BJ (cell line): ENCODE results near the gene AOPEP. TPM values are rescaled to one million over a fixed set of nuclear protein-coding genes. Genes with fewer than 3 reads are reported as not detected.

ENCODE experiments used
- CTCF ChIA-PET: fragments of 350-600 bp; formaldehyde crosslinking; extraction: SDS; loops from one replicate; lab custom pipeline; 2021; ENCODE audit warnings: antibody characterized with exemption, inconsistent platforms; lab: Yijun Ruan, JAX
- POLR2A ChIA-PET: fragments of 300-600 bp; sonication (Branson Sonifier 250); formaldehyde crosslinking; extraction: SDS; loops from one replicate; lab custom pipeline; 2021; ENCODE audit warnings: antibody characterized with exemption; lab: Charles Lee
- DNase-seq: peaks from one replicate; pipeline ENCODE4 v3.0.0-alpha.2; 2011; ENCODE audit warnings: low read depth
- H3K27me3 ChIP-seq: 2 replicates; pipeline ENCODE4 v1.6.0; 2011; ENCODE audit warnings: low read length; ENCODE audit not compliant: control insufficient read depth, insufficient read depth
- H3K36me3 ChIP-seq: 2 replicates; pipeline ENCODE4 v1.5.1; 2011; ENCODE audit warnings: low read length; ENCODE audit not compliant: control insufficient read depth, insufficient read depth
- H3K4me3 ChIP-seq: 2 replicates; pipeline ENCODE4 v1.5.1; 2011; ENCODE audit warnings: low read depth, mild to moderate bottlenecking, control low read depth, low read length
- CTCF ChIP-seq: IDR thresholded peaks from 2 replicates; pipeline ENCODE4 v1.5.1; 2011; ENCODE audit warnings: low read depth, mild to moderate bottlenecking, control low read depth, inconsistent platforms, low read length, moderate library complexity; ENCODE audit not compliant: insufficient read depth
- polyA plus RNA-seq: library from polyadenylated mRNA; depleted of rRNA; stranded (reverse); fragments of >200 nt; gene quantifications from 2 replicates; pipeline ENCODE4 v1.2.3, GENCODE V29; 2011

The AOPEP gene
- polyA plus RNA-seq, 1 experiment = 52.1 TPM

GRCh38 chr9:95087659-95088242, 361.3 kb downstream of the AOPEP start:
- no peak for DNase-seq
- POLR2A ChIA-PET = no interaction called here
- peaks cover 41% of the 10 kb centered on the region for H3K36me3 ChIP-seq

GRCh38 chr9:95088421-95089161, 362.1 kb downstream of the AOPEP start:
- ChIA-PET CTCF (interaction anchor here (1.2 to 1.9 kb wide), 3 partner anchors 12 to 39 kb away, joined by 3 to 6 read pairs (median 4); no protein-coding TSS in a partner anchor), POLR2A (no interaction called here)
- DNase-seq = no peak
- H3K4me3 ChIP-seq = no peak overlapping the region
- peaks cover 36% of the 10 kb centered on the region for H3K36me3 ChIP-seq
- no peak for TF ChIP-seq CTCF
- H3K27me3 ChIP-seq = no peaks in the 10 kb centered on the region

More at GRCh38 chr9:95087659-95088242, 361.3 kb downstream of the AOPEP start:
- TF ChIP-seq CTCF = peak; percentile 31; the same call in 1 of the 2 replicates
- Histone ChIP-seq H3K4me3 (no peak overlapping the region), H3K27me3 (no peaks in the 10 kb centered on the region)
- CTCF ChIA-PET = interaction anchor here (0.6 to 1.9 kb wide), 2 partner anchors 40 to 215 kb away, joined by 3 to 6 read pairs; no protein-coding TSS in a partner anchor

GRCh38 chr9:95089257-95090022, 362.9 kb downstream of the AOPEP start:
- Histone ChIP-seq H3K4me3 (no peak overlapping the region), H3K27me3 (no peaks in the 10 kb centered on the region), H3K36me3 (peaks cover 33% of the 10 kb centered on the region)
- TF ChIP-seq CTCF = no peak
- POLR2A ChIA-PET = no interaction called here
- DNase-seq = no peak
- CTCF ChIA-PET = interaction anchor here (0.8 to 1.9 kb wide), 4 partner anchors 9 to 38 kb away, joined by 3 to 6 read pairs (median 4); no protein-coding TSS in a partner anchor

GRCh38 chr9:95090023-95090791, 363.7 kb downstream of the AOPEP start:
- no peak for DNase-seq
- CTCF ChIA-PET = interaction anchor here (0.8 to 1.4 kb wide), 2 partner anchors 10 to 11 kb away, joined by 3 to 4 read pairs; no protein-coding TSS in a partner anchor
- no peak overlapping the region for H3K4me3 ChIP-seq
- H3K36me3 ChIP-seq = peaks cover 30% of the 10 kb centered on the region
- no peak for TF ChIP-seq CTCF
- H3K27me3 ChIP-seq = no peaks in the 10 kb centered on the region
- POLR2A ChIA-PET = interaction anchor here (0.6 kb wide), 1 partner anchor 228 kb away, joined by 5 read pairs; no protein-coding TSS in a partner anchor
